RWPE2 (cell line): ENCODE data around the gene CPB2.

Experiments
- ATAC-seq: fragments of 200-7000 bp; cut with Tn5 transposase; 3 replicates; pipeline ENCODE4 v1.9.1; 2021; ENCODE audit warnings: low read depth
- DNase-seq: peaks from one replicate; pipeline ENCODE4 v3.0.0-alpha.2; 2020; ENCODE audit warnings: low spot score
- H3K27ac ChIP-seq: fragments of 450-650 bp; 2 replicates; pipeline ENCODE4 v1.5.1; 2017; ENCODE audit warnings: mild to moderate bottlenecking; ENCODE audit not compliant: poor library complexity, severe bottlenecking
- H3K27me3 ChIP-seq: fragments of 250-450 bp; sonication (Bioruptor Pico); 2 replicates; pipeline ENCODE4 v1.5.1; 2021; ENCODE audit warnings: mild to moderate bottlenecking, moderate library complexity; ENCODE audit not compliant: insufficient read depth, poor library complexity, severe bottlenecking
- H3K36me3 ChIP-seq: fragments of 250-450 bp; sonication (Bioruptor Pico); 2 replicates; pipeline ENCODE4 v1.5.1; 2020; ENCODE audit warnings: low read depth, mild to moderate bottlenecking, moderate library complexity
- H3K4me1 ChIP-seq: fragments of 250-450 bp; sonication (Bioruptor Pico); 2 replicates; pipeline ENCODE4 v1.5.1; 2021; ENCODE audit warnings: mild to moderate bottlenecking, moderate library complexity; ENCODE audit not compliant: insufficient read depth, poor library complexity, severe bottlenecking
- H3K4me3 ChIP-seq: fragments of 250-450 bp; sonication (Bioruptor Pico); 2 replicates; pipeline ENCODE4 v1.5.1; 2021; ENCODE audit warnings: mild to moderate bottlenecking, moderate library complexity; ENCODE audit not compliant: severe bottlenecking
- H3K9me3 ChIP-seq: fragments of 250-450 bp; sonication (Bioruptor Pico); 2 replicates; pipeline ENCODE4 v1.5.1; 2021; ENCODE audit warnings: mild to moderate bottlenecking, moderate library complexity; ENCODE audit not compliant: severe bottlenecking
- TF ChIP-seq, protein P1 (sequence below): fragments of 450-650 bp; IDR thresholded peaks from one replicate; pipeline ENCODE4 v1.5.1; 2017; ENCODE audit warnings: mild to moderate bottlenecking, moderate library complexity; ENCODE audit not compliant: poor library complexity, severe bottlenecking

CPB2 gene

DNA sequence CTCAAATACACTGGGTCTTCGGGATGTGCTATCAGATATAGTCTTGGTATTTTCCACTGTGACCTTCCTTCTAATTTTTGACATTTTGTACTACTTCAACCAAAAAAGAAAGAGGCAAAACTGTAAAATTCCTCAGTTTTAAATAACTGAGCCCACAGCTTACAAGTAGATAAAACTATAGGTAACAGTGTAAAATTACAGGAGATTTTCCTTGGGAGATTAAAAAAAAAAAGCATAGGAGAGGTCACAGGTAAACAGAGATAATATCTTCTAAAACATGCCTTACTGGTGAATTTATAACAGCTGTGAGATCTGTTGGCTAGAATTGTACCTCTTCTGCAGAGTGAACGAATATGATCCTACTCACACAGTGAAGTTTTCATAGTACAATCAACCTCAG lies 59.4 kb downstream of the CPB2 start:
- Histone ChIP-seq H3K27ac (no peak overlapping the region), H3K9me3 (no peaks in the 10 kb centered on the region), H3K4me1 (peaks cover 5% of the 10 kb centered on the region), H3K4me3 (no peak overlapping the region), H3K36me3 (peaks cover 43% of the 10 kb centered on the region), H3K27me3 (no peaks in the 10 kb centered on the region)
- TF ChIP-seq, protein P1, sequence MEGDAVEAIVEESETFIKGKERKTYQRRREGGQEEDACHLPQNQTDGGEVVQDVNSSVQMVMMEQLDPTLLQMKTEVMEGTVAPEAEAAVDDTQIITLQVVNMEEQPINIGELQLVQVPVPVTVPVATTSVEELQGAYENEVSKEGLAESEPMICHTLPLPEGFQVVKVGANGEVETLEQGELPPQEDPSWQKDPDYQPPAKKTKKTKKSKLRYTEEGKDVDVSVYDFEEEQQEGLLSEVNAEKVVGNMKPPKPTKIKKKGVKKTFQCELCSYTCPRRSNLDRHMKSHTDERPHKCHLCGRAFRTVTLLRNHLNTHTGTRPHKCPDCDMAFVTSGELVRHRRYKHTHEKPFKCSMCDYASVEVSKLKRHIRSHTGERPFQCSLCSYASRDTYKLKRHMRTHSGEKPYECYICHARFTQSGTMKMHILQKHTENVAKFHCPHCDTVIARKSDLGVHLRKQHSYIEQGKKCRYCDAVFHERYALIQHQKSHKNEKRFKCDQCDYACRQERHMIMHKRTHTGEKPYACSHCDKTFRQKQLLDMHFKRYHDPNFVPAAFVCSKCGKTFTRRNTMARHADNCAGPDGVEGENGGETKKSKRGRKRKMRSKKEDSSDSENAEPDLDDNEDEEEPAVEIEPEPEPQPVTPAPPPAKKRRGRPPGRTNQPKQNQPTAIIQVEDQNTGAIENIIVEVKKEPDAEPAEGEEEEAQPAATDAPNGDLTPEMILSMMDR = no peak
- no peak for ATAC-seq
- no peak for DNase-seq

- no peaks in the 10 kb centered on the region for H3K4me1 ChIP-seq
- H3K27me3 ChIP-seq = no peaks in the 10 kb centered on the region
- TF ChIP-seq, protein P1 = no peak
- no peak overlapping the region for H3K4me3 ChIP-seq
- DNase-seq (no peak), ATAC-seq (no peak)
- H3K9me3 ChIP-seq = no peaks in the 10 kb centered on the region
- no peak overlapping the region for H3K27ac ChIP-seq
- H3K36me3 ChIP-seq = peaks cover 60% of the 10 kb centered on the region
These were observed 61.2 kb downstream of the CPB2 start for GRCh38 chr13:46043647-46044046.

DNA sequence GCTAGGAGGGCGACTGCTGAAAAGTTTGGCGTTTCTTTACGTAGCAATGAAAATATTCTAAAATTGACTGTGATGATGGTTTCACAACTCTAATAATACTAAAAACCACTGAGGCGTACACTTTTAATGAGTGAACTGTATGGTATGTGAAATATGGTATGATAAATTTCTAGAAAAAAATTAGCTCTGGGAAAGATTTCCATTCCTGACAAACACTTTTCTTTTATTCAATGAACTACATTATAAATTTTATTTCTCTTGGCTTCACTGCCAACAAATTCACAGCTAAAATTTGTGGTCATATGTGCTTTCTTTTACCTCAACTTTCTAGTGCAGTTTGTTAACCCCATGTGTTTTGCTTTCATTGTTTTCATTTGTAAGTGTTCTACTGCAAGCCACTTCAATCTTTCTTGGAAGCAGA lies 63.4 kb downstream of the CPB2 start:
- no peak for ATAC-seq
- H3K27me3 ChIP-seq = no peaks in the 10 kb centered on the region
- H3K4me3 ChIP-seq = no peak overlapping the region
- peaks cover 74% of the 10 kb centered on the region for H3K36me3 ChIP-seq
- no peak overlapping the region for H3K27ac ChIP-seq
- no peaks in the 10 kb centered on the region for H3K9me3 ChIP-seq
- no peaks in the 10 kb centered on the region for H3K4me1 ChIP-seq
- TF ChIP-seq, protein P1 = no peak
- no peak for DNase-seq

DNA sequence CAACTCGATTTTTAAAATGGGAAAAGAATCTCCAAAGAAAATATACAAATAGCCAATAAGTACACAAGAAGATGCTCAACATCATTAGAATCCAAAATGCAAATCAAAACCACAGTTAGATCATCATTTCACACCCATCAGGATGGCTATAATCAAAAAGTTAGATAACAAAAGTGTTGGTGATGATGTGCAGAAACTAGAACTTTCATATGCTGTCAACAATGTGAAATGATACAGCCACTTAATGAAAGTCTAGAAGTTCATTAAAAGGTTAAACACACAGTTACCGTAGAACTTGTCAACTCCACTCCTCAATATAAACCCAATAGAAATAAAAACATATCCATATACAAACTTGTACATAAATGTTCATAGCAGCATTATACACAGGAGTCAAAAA lies 64.1 kb downstream of the CPB2 start:
- Histone ChIP-seq H3K4me1 (no peaks in the 10 kb centered on the region), H3K27ac (no peak overlapping the region), H3K27me3 (no peaks in the 10 kb centered on the region), H3K9me3 (no peaks in the 10 kb centered on the region), H3K4me3 (no peak overlapping the region), H3K36me3 (peaks cover 74% of the 10 kb centered on the region)
- DNase-seq (no peak), ATAC-seq (no peak)
- TF ChIP-seq, protein P1 = no peak

GRCh38 chr13:46039411-46040182 lies 65.2 kb downstream of the CPB2 start:
- no peak for DNase-seq
- H3K27ac ChIP-seq = no peak overlapping the region
- peaks cover 69% of the 10 kb centered on the region for H3K36me3 ChIP-seq
- no peak overlapping the region for H3K4me3 ChIP-seq
- H3K4me1 ChIP-seq = no peaks in the 10 kb centered on the region
- TF ChIP-seq, protein P1 = no peak
- no peaks in the 10 kb centered on the region for H3K27me3 ChIP-seq
- H3K9me3 ChIP-seq = no peaks in the 10 kb centered on the region
- no peak for ATAC-seq
